Germinal center (tissue), 1 donor: ENCODE results near the gene FGFRL1.
"Not testable (repeated sequence)": the region's sequence is repeated elsewhere in the genome, so short reads cannot be mapped to it uniquely, and the experiment has no call there.

Experiments
- DNase-seq: peaks from one replicate; pipeline ENCODE4 v3.0.0; 2012; ENCODE audit warnings: mixed read lengths, low spot score

Gene FGFRL1

GRCh38 chr4:973431-974397 lies 37.7 kb upstream of the FGFRL1 start, which contains the start of gene DGKQ:
Gene DGKQ (minus strand): TSS chr4:973569. CDS start chr4:973482, 87 bp downstream.
- peak; percentile 98 for DNase-seq

- DNase-seq: no peak
These were observed 36.8 kb upstream of the FGFRL1 start for GRCh38 chr4:974668-975067.

GRCh38 chr4:976016-976415 lies 35.4 kb upstream of the FGFRL1 start:
- not testable (repeated sequence) for DNase-seq

GRCh38 chr4:978957-979701 lies 32.3 kb upstream of the FGFRL1 start:
- DNase-seq: no peak

- DNase-seq: no peak
These were observed 29.1 kb upstream of the FGFRL1 start for GRCh38 chr4:982291-982690.

- no peak for DNase-seq
These were observed 28.6 kb upstream of the FGFRL1 start for GRCh38 chr4:982814-983213.

GRCh38 chr4:984336-985054 lies 26.9 kb upstream of the FGFRL1 start:
- no peak for DNase-seq

- peak; percentile 70 for DNase-seq
These were observed 26.1 kb upstream of the FGFRL1 start for GRCh38 chr4:985123-985830.

- no peak for DNase-seq
These were observed 25.0 kb upstream of the FGFRL1 start for GRCh38 chr4:986428-986878.

- DNase-seq: peak; percentile 91
These were observed 24.4 kb upstream of the FGFRL1 start, which contains the start of gene IDUA for GRCh38 chr4:986879-987623. Gene IDUA (plus strand): TSS chr4:987044. CDS start chr4:987085, 41 bp downstream.

- no peak for DNase-seq
These were observed 23.6 kb upstream of the FGFRL1 start for GRCh38 chr4:987624-988513.

GRCh38 chr4:988726-989721 lies 22.4 kb upstream of the FGFRL1 start:
- no peak for DNase-seq

GRCh38 chr4:989722-990471 lies 21.5 kb upstream of the FGFRL1 start:
- no peak for DNase-seq

GRCh38 chr4:990746-991367 lies 20.6 kb upstream of the FGFRL1 start:
- no peak for DNase-seq

GRCh38 chr4:991451-992296 lies 19.8 kb upstream of the FGFRL1 start:
- no peak for DNase-seq
